Hematopoietic multipotent progenitor cell (in vitro differentiated cells): ENCODE measurements around the gene PRMT2. TPM values are rescaled to one million over a fixed set of nuclear protein-coding genes. Genes with fewer than 3 reads are reported as not detected.
"Not testable (repeated sequence)": the region's sequence is repeated elsewhere in the genome, so short reads cannot be mapped to it uniquely, and the experiment has no call there.

Experiments used
- DNase-seq, 3 donors: peaks; one replicate each; pipeline ENCODE4 v3.0.0-alpha.2; 2011 to 2015; ENCODE audit warnings: low read depth in 2 of 3, low spot score in 2 of 3
- total RNA-seq: library from RNA; depleted of rRNA; stranded (reverse); fragments of >200 nt; gene quantifications from one replicate; pipeline ENCODE4 v1.2.3, GENCODE V29; 2012

Gene PRMT2
- total RNA-seq, 1 donor: 181 TPM

- peak in 1 of 3 donors; percentile 21 for DNase-seq
These were observed 31.7 kb downstream of the PRMT2 start for GRCh38 chr21:46666941-46667740.

GRCh38 chr21:46667741-46668380 lies 32.4 kb downstream of the PRMT2 start:
- no peak for DNase-seq

- DNase-seq: no peak
These were observed 32.9 kb downstream of the PRMT2 start for GRCh38 chr21:46668381-46668780.

DNA sequence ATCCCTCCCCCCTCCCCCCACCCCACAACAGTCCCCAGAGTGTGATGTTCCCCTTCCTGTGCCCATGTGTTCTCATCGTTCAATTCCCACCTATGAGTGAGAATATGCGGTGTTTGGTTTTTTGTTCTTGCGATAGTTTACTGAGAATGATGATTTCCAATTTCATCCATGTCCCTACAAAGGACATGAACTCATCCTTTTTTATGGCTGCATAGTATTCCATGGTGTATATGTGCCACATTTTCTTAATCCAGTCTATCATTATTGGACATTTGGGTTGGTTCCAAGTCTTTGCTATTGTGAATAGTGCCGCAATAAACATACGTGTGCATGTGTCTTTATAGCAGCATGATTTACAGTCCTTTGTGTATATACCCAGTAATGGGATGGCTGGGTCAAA lies 33.4 kb downstream of the PRMT2 start:
- DNase-seq: not testable (repeated sequence)

DNA sequence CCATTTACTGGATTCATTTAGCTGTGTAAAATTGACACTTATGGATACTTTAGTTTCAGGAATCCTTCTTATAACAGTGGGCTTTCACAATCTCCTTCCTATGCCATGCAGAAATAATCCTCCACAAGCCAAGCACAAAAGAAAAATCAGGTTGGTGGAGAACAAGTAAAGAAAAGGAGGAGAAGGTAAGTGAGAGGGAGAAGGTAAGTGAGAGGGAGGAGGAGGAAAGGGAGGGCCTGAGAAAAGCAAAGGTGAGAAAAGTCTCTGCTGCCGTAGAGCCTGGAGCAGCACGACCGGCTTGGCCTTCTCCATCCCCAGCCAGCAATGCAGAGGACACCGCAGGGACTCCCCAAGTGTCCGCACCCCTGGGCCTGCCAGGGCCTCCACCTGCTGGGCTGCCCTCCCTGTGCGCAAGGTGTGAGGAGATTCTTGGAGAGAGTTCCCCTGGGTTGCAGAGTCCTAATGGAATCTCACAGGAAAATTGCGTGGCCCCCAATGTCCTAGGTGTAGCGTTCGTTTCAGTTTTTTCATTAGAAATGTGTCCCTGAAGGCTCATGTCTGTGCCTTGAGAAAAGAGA lies 39.0 kb downstream of the PRMT2 start:
- no peak for DNase-seq

GRCh38 chr21:46675595-46676280 lies 40.3 kb downstream of the PRMT2 start:
- no peak for DNase-seq

DNA sequence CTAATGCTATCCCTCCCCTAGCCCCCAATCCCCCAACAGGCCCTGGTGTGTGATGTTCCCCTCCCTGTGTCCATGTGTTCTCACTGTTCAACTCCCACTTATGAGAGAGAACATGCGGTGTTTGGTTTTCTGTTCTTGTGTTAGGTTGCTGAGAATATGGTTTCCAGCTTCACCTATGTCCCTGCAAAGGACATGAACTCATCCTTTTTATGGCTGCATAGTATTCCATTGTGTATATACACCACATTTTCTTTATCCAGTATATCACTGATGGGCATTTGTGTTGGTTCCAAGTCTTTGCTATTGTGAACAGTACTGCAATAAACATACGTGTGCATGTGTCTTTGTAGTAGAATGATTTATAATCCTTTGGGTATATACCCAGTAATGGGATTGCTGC lies 41.1 kb downstream of the PRMT2 start:
- not testable (repeated sequence) for DNase-seq

- DNase-seq: not testable (repeated sequence)
These were observed 46.1 kb downstream of the PRMT2 start for GRCh38 chr21:46681593-46681992.

DNA sequence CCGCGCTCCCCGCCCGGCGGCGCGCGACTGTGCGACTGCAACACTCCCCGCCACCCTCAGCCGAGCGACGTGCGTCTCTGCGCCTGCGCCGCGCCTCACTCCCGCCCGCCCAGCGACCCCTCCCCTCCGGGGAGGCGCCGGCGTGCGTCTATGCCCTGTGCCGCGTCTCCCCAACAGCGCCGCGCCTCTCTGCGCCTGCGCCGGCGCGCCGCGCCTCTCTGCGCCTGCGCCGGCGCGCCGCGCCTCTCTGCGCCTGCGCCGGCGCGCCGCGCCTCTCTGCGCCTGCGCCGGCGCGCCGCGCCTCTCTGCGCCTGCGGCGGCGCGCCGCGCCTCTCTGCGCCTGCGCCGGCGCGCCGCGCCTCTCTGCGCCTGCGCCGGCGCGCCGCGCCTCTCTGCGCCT lies 63.2 kb downstream of the PRMT2 start:
- DNase-seq: not testable (repeated sequence)

- not testable (repeated sequence) for DNase-seq
These were observed 63.6 kb downstream of the PRMT2 start for GRCh38 chr21:46699104-46699503.

Other genes with a start within 250 kb of the PRMT2 start
- gene DIP2A, start 176.8 kb upstream of the PRMT2 start, total RNA-seq: 61.7 TPM
- 0.81 TPM for gene S100B, start 30.6 kb upstream of the PRMT2 start, total RNA-seq